Immature natural killer cell (primary cell): Measurements from ENCODE around the gene SLC16A3. TPM values are rescaled to one million over a fixed set of nuclear protein-coding genes. Genes with fewer than 3 reads are reported as not detected.
"Not testable (repeated sequence)": the region's sequence is repeated elsewhere in the genome, so short reads cannot be mapped to it uniquely, and the experiment has no call there.

Source experiments
- DNase-seq, 3 donors: peaks; one replicate each; pipeline ENCODE4 v3.0.0; 2022; ENCODE audit warnings: mixed read lengths in 1 of 3
- H3K27ac Mint-ChIP-seq, 6 donors: one replicate each; pipeline ENCODE4 v1.8.0; 2020; ENCODE audit warnings: mixed read lengths in 6 of 6, mild to moderate bottlenecking in 5 of 6, inconsistent platforms in 4 of 6, moderate library complexity in 3 of 6
- H3K27me3 Mint-ChIP-seq, 3 donors: one replicate each; pipeline ENCODE4 v1.8.0; 2020 to 2021; ENCODE audit warnings: low read depth in 3 of 3, mild to moderate bottlenecking in 3 of 3, mixed read lengths in 3 of 3, moderate library complexity in 3 of 3, inconsistent platforms in 1 of 3
- H3K36me3 Mint-ChIP-seq, 3 donors: one replicate each; pipeline ENCODE4 v1.8.0; 2020; ENCODE audit warnings: mixed read lengths in 3 of 3, inconsistent platforms in 2 of 3, mild to moderate bottlenecking in 2 of 3
- H3K4me1 Mint-ChIP-seq, 2 donors: one replicate each; pipeline ENCODE4 v1.8.0; 2020; ENCODE audit warnings: inconsistent platforms in 2 of 2, mild to moderate bottlenecking in 2 of 2, mixed read lengths in 2 of 2, moderate library complexity in 1 of 2
- H3K4me3 Mint-ChIP-seq, 5 donors: one replicate each; pipeline ENCODE4 v1.8.0; 2020; ENCODE audit warnings: mild to moderate bottlenecking in 5 of 5, mixed read lengths in 5 of 5, inconsistent platforms in 3 of 5, moderate library complexity in 3 of 5
- H3K9me3 Mint-ChIP-seq, 6 donors: one replicate each; pipeline ENCODE4 v1.8.0; 2020; ENCODE audit warnings: mild to moderate bottlenecking in 6 of 6, mixed read lengths in 6 of 6, inconsistent platforms in 4 of 6, moderate library complexity in 3 of 6
- polyA plus RNA-seq, 3 donors: library from polyadenylated mRNA; unstranded; fragments of 300-500 nt; fragmentation: Illumina TruSeq; gene quantifications; one replicate each; pipeline ENCODE4 v1.2.3, GENCODE V29; 2021

The SLC16A3 gene
- 10 to 100 TPM in 1 of 3 donors, 1 to 10 TPM in 2; 5.8 to 12.2 (median 6.8) TPM for polyA plus RNA-seq

DNA sequence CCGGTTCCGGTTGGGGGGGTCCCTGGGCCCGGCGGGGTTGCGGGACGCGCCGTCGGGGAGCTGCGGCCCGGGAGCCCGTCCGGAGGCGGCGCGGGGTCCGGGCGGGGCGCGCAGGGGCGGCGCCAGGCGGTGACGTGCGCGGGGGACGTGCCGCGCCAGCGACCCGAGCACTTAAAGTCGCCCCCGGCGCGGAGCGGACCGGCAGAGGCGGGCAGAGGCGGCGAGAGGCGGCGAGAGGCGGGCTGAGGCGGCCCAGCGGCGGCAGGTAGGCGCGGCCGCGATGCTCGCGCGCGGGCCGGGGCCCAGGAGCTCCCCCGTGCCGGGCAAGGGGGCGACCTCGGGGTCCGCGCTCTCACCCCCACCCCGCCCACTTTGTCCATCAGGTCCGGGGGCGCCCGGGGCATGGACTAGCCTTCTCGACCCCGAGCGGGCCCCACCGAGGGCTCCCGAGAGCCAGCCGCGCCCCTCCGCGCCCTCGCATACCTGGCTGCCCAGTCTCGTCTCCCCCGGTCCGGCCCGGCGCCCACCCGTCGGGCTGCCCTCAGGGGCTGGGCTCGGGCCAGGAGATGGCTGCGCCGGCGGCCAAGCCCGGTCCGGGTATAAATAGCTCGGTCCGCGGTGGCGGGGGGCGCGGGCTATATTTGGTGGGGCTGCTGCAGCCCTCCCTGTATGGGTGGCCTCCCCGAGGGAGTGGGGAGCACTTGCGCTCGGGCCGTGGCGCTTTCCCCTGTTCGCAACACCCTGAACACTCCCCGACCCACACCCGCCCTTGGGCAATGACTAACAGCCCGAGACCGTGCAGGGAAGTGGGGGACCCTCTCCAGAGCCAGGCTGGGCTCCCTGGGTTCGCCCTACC lies at the start of gene SLC16A3:
Gene SLC16A3 (plus strand): TSS at position 201 of the 856 bp plus-strand sequence. CDS start 6,967 bp downstream, outside the sequence.
- peaks cover 8 to 22% (median 9%) of the 10 kb centered on the region in 3 donors for H3K27me3 Mint-ChIP-seq
- peaks cover 10 to 16% of the 10 kb centered on the region in 2 donors for H3K4me1 Mint-ChIP-seq
- H3K27ac Mint-ChIP-seq: peak within 1 kb of the TSS; percentile 83 to 95 (median 92)
- no peaks in the 10 kb centered on the region for H3K9me3 Mint-ChIP-seq
- H3K36me3 Mint-ChIP-seq: no peaks in the 10 kb centered on the region
- DNase-seq: peak; percentile 80 to 82 (median 80)
- H3K4me3 Mint-ChIP-seq: peak within 1 kb of the TSS; percentile 85 to 90 (median 87)

DNA sequence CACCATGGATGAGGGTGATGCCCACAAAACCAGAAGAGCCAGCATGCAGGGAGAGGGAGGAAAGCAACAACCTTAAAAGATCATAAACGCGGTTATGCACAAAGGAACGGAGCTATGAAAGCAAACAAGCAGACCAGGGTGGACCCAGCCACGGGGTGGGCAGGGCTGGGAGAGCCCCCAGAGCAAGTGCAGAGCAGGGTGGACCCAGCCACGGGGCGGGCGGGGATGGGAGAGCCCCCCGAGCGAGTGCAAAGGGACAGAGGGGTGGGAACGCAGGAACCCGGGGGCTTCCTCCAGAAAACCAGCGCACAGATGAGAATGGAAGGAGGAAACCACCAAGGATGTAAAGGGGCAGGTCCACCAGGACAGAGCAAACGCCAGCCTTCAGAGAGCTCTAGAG lies 49.4 kb upstream of the SLC16A3 start:
- no peak for DNase-seq
- H3K27me3 Mint-ChIP-seq: no peaks in the 10 kb centered on the region
- no peak overlapping the region for H3K27ac Mint-ChIP-seq
- no peaks in the 10 kb centered on the region for H3K4me1 Mint-ChIP-seq
- no peak overlapping the region for H3K4me3 Mint-ChIP-seq
- peaks cover 8 to 34% (median 13%) of the 10 kb centered on the region in 3 donors for H3K36me3 Mint-ChIP-seq
- H3K9me3 Mint-ChIP-seq: no peaks in the 10 kb centered on the region

DNA sequence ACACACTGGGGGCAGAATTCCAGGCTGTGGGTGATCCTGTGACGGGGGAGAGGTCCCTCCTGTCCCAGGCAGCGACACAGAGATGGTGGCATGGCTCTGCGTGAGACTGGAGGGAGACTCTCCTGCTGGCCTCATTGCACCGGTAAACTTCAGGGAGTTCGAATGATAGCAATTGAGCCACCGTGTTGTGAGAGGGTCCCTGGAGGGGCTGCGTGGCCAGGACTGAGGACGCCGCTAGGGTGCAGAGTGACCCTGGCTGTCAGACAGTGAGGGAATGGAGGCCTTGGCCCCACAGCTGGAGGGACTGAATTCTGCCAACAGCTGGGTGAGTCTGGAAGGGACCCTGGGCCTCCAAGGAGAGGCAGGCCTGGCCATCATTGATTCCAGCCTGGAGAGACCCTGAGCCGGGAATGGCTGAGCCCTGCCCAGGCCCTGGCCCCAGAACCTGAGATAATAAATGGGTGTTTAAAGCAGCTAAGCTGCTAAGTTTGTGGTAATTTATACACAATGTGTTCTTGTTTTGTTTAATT lies 48.8 kb upstream of the SLC16A3 start:
- Mint-ChIP-seq H3K36me3 (peaks cover 8 to 36% (median 13%) of the 10 kb centered on the region in 3 donors), H3K27ac (no peak overlapping the region), H3K9me3 (no peaks in the 10 kb centered on the region), H3K4me3 (no peak overlapping the region), H3K4me1 (no peaks in the 10 kb centered on the region), H3K27me3 (no peaks in the 10 kb centered on the region)
- DNase-seq: no peak

DNA sequence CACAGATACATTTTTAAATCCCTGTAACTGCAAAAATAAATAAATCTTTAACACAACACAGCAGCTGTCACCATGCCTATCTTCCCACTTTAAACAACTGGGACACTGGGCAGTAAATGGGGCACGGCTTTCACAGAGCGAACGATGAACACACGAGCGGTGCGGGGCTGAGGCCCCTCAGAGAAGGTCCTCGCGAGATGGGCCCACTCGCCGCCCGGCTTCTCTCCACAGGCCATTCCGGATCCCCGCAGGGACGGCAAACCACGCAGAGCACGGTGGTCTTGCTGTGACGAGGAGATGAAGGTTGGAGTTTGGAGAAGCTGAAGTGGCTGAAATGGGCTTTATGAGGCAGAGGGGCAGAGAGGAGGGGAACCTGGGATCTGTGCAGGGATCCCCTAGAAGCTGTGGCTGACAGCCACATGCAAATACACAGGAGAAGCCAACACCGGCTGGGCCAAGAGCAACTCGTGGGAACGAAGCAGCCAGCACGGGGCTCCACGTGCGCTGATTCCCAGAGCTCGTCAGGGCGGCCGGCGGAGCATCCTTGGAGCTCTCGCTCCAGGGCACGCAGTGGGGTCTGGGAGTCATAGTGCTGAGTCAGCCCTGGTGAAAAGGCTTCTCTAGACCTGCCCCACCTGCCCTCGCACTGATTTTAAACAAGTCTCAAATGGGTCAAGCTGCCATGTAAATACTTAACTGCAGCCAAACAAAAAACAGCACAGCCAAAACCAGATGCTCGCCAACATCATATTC lies 47.9 kb upstream of the SLC16A3 start:
- Mint-ChIP-seq H3K36me3 (peaks cover 8 to 33% (median 14%) of the 10 kb centered on the region in 3 donors), H3K27me3 (no peaks in the 10 kb centered on the region), H3K9me3 (no peaks in the 10 kb centered on the region), H3K4me3 (no peak overlapping the region), H3K27ac (no peak overlapping the region), H3K4me1 (no peaks in the 10 kb centered on the region)
- DNase-seq: no peak

DNA sequence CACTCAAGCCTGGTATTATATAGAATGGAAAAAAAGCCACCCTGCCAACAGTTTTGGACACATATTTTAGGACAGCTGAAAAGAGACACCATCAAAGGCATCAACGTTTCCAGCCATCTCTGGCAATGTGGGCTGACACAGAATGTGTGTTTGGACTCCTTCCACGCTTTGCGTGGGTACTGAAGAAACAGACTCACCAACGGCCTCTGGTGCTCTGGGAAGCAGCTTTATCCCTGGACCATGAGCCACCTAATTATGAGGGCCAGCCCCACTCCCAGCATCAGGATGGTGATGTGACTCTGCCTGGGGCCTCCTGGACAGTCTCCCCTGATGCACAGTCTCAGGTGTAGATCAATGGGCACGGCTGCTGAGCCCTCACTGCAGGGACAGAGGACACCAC lies 44.1 kb upstream of the SLC16A3 start:
- H3K4me1 Mint-ChIP-seq: no peaks in the 10 kb centered on the region
- H3K27ac Mint-ChIP-seq: no peak overlapping the region
- H3K36me3 Mint-ChIP-seq: peaks cover 3 to 28% (median 13%) of the 10 kb centered on the region in 3 donors
- no peak overlapping the region for H3K4me3 Mint-ChIP-seq
- no peaks in the 10 kb centered on the region for H3K27me3 Mint-ChIP-seq
- no peak for DNase-seq
- H3K9me3 Mint-ChIP-seq: no peaks in the 10 kb centered on the region

DNA sequence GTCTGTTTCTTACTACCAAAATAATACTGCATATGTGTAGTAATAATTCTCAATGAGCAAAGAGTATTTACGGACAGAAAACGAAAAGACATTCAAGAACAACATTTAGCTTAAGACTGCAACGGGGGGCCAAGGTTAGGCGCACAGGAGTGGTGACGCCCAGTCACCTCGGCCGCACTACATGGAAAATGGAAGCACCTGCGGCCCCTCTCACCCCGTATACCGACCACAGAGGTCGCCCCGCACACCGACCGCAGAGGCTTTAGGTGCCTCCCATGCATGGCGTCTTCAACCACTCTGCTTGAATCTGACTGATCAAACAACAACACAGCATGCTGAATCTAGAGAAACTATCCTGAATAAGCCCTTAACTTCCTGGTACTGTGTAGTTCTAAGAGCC lies 42.6 kb upstream of the SLC16A3 start:
- Mint-ChIP-seq H3K27ac (peak overlapping the region in 1 of 6 donors; percentile 33), H3K4me1 (no peaks in the 10 kb centered on the region), H3K36me3 (peaks cover 3 to 28% (median 13%) of the 10 kb centered on the region in 3 donors), H3K27me3 (no peaks in the 10 kb centered on the region), H3K4me3 (no peak overlapping the region), H3K9me3 (no peaks in the 10 kb centered on the region)
- DNase-seq: no peak

DNA sequence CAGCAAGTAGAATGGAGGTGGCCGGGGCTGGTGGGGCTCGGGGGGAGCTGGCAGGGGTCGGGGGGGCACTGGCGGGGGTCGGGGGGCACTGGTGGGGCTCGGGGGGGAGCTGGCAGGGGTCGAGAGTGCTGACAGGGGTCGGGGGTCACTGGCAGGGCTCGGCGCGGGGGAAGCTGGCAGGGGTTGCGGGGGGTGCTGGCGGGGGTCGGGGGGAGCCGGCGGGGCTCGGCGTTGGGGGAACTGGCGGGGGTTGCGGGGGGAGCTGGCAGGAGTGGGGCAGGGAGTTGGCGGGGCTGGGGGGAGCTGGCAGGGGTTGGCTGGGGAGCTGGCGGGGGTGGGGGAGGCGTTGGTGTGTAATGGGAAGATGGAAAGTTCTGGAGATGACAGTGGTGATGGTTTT lies 41.3 kb upstream of the SLC16A3 start:
- Mint-ChIP-seq H3K4me1 (no peaks in the 10 kb centered on the region), H3K4me3 (no peak overlapping the region), H3K27me3 (no peaks in the 10 kb centered on the region), H3K27ac (no peak overlapping the region), H3K9me3 (no peaks in the 10 kb centered on the region), H3K36me3 (peaks cover 3 to 24% (median 13%) of the 10 kb centered on the region in 3 donors)
- no peak for DNase-seq

DNA sequence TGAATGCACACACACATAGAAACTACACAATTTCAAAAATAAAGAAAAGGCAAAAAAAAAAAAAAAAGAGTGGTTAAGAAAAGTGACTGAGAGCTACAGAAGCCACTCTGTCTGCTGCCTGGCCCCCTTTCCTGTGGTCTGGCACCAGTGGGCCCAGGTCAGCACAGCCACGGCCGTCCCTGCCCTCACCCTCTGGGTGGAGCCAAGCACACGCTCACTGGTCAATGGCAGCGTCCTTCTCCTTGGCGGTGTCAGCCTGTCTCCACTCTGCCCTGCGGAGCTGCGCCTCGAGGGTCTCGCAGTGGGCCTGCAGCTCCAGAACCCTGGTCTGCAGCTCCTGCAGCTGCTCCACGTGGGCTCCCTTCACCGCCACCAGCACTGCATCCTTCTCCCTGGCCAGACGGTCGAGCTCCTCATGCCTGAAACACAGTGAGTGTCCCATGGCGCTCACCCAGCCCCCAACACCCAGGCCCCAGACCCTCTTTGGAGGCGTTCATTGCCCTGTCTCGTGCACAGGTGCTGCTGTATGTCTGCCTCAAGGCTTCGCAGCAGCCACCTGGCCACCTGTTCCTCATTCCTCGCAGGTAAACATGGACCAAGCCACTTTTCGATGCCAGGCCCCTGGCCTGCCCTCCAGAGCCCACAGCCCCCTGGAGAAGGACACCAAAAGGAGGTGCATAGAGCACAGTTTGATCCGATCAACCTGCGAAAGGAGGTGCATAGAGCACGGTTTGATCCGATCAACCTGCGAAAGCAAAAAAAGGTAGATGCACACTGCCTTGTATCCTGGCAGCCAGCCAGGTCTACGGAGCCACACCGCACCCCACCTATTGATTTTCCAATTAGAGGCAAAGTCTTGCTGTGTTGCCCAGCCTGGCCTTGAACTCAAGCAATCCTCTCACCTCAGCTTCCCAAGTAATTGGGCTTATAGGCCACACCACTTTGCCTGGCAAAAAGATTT lies 40.6 kb upstream of the SLC16A3 start:
- Mint-ChIP-seq H3K36me3 (peaks cover 0 to 22% (median 10%) of the 10 kb centered on the region in 3 donors), H3K4me3 (no peak overlapping the region), H3K27me3 (no peaks in the 10 kb centered on the region), H3K27ac (no peak overlapping the region), H3K9me3 (no peaks in the 10 kb centered on the region), H3K4me1 (no peaks in the 10 kb centered on the region)
- DNase-seq: no peak

DNA sequence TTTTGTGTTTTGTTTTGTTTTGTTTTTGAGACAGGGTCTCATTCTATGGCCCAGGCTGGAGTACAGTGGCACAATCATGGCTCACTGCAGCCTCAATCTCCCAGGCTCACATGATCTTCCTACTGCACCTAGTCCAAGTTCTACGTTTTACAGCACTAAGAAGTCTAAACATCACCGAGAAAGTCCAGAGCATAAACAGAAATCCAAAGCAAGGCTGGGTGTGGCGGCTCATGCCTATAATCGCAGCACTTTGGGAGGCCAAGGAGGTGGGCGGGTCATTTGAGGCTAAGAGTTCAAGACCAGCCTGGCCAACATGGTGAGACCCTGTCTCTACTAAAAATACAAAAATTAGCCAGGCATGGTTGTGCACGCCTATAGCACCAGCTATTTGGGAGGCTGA lies 35.8 kb upstream of the SLC16A3 start:
- not testable (repeated sequence) for H3K4me1 Mint-ChIP-seq, DNase-seq, H3K4me3 Mint-ChIP-seq, H3K9me3 Mint-ChIP-seq, H3K27me3 Mint-ChIP-seq, H3K27ac Mint-ChIP-seq
- peaks cover 5 to 32% (median 17%) of the 10 kb centered on the region in 3 donors for H3K36me3 Mint-ChIP-seq

DNA sequence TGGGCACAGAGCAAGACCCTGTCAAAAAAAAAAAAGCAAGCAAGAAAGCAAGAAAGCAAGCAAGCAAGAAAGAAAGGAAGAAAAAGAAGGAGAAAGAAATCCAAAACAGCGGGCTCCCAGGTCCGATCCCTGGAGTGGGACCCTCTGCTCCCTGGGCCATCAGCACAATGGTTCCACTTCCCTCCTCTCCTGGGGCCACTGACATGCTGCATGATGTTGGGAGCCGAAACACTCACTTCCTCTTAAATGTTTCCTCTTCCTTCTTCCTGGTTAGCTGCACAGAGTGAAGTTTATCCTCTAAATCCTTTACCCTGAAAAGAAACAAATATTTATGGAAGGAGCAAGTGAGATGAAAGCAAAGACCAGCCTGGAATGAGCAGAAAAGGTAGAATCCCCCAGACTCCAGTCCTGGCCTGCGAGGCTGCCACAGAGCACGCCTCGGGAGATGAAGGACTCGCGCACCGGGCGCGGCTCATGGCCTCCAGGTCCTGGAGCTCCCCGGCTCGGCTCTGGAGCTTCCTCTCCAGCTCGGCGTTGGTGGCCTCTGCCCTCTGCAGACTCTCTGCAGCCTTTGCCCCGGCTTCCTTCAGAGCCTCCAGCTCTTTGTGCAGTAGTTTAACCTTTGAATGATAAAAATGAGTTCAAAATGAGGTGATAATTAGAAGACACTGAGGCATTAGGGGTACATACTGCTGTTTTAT lies 35.2 kb upstream of the SLC16A3 start:
- H3K4me1 Mint-ChIP-seq: peaks cover 8 to 10% of the 10 kb centered on the region in 2 donors
- peaks cover 9 to 32% (median 22%) of the 10 kb centered on the region in 3 donors for H3K36me3 Mint-ChIP-seq

DNA sequence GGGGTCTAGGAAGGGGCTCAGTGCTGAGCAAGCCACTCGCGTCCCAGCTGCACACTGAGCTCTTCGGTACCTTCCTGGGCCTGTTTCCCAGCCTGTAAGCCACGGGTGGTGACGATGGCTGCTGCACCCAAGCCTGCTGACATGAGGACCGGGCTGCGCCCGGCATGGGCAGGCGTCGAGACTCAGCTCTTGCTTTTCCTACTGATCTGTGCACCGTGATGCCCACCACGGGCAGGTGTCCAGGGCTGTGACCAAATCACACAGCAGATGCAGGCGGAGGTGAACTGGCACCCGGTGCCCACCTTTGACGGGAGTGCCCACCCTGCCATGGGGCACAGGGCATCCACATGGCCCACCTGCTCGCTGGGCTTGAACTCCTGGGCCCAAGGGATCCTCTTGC lies 34.1 kb upstream of the SLC16A3 start:
- peaks cover 0 to 6% (median 2%) of the 10 kb centered on the region in 3 donors for H3K27me3 Mint-ChIP-seq
- H3K9me3 Mint-ChIP-seq: no peaks in the 10 kb centered on the region
- H3K4me3 Mint-ChIP-seq: no peak overlapping the region
- H3K36me3 Mint-ChIP-seq: peaks cover 9 to 32% (median 22%) of the 10 kb centered on the region in 3 donors
- peaks cover 17 to 20% of the 10 kb centered on the region in 2 donors for H3K4me1 Mint-ChIP-seq
- no peak for DNase-seq
- H3K27ac Mint-ChIP-seq: no peak overlapping the region

More for the DNA sequence above, 35.2 kb upstream of the SLC16A3 start:
- no peak overlapping the region for H3K27ac Mint-ChIP-seq
- H3K4me3 Mint-ChIP-seq: no peak overlapping the region
- DNase-seq: no peak
- H3K9me3 Mint-ChIP-seq: no peaks in the 10 kb centered on the region
- H3K27me3 Mint-ChIP-seq: peaks cover 0 to 4% (median 0%) of the 10 kb centered on the region in 3 donors
